CD4-positive, alpha-beta T cell treated with Interferon gamma for 1 hour (primary cell): ENCODE measurements around the gene IGF2BP1.
"Not testable (repeated sequence)": the region's sequence is repeated elsewhere in the genome, so short reads cannot be mapped to it uniquely, and the experiment has no call there.

Experiments used
- DNase-seq: peaks from one replicate; pipeline ENCODE4 v3.0.0-alpha.2; 2020

IGF2BP1 gene

DNA sequence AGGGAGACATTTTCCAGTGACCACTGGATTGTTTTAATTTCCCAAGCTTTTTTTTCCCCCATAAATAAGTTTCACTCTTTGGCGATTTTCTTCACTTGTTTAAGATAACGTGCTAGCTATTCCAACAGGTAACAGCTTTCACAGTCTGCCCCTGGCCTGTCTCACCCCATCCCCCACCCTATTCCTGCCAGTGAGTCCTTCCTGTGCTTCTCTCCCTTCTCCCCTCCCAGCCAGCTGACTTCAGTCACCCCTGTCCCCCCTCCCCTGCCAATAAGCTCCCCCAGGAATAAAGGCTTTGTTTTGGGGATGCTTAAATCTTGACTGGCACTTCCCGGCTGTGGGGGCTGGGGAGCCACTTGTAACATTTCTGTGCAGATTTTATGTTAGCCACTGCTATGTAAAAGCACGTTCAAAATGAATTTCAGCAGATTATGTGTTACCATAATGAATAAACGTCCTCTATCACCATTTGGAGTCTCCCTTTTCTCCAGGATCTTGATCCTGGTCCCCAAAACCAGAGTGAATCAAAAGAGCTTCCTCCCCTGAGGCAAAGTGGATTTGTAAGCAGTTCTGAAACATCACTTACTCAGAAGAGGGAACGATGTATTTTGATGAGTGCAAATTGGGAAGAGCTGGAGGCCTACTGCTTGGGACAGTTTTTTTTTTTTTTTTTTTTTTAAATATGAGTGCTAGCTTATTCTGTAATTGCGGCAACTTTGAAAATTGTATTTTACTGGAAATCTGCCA is 58.2 kb downstream of the IGF2BP1 start:
- DNase-seq: no peak

DNA sequence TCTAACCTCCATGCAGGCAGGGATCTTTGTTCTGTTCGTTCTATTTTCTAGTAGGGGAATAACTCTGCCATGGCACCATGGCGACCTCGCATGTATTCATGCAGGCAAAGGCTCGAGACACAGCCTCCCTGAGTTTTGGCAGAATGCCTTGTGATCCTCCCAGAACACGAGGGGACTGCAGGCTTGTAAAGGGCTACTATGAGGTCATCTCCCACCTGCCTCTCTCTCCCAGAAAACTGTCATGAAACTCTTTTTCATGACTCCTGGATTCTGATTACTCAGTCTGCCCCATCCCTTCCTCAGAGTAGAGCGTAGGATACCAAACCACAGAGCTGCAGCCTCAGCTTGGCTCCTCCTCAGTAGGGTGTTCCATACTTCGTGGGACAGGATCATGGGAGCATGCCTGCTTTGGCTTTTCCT is 64.3 kb downstream of the IGF2BP1 start:
- DNase-seq: no peak

DNA sequence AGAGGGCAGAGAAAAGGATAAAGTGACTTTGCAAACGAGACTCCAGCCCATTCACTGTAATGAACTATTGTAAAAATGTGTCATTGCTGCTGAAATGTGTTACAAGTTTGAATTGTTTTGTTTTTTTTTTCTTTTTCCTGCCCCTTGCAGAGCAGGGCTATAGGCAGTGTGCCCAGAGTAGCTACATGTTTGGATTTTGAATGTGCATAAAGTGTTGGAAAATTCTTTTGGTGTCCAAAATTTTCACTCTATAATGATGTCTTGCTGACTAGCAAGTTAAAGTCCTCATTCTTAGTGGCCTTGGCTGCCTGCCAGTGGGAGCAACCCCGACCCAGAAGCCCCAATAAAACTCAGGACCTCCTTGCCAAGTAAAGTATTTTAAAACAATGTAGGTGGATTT is 66.5 kb downstream of the IGF2BP1 start:
- no peak for DNase-seq

DNA sequence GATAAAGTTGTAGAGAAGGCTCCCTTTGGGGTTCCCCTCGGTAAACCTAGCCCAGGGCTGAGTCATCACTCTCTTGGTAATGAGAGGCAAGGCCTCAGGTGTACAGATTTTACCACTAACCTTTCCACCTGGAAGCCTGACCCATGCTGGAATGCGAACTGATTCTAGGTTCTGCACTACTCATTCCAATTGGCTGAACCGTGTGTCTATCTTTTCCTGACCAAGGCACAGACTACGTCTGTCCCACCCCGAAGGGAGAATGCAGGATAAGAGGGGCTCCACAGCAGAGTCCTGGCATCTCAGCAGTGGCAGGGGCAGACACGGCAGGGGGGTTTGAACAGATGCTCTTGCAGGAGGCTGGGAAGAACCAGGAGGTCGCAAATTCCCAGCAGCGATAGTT is 70.0 kb downstream of the IGF2BP1 start:
- DNase-seq: no peak

DNA sequence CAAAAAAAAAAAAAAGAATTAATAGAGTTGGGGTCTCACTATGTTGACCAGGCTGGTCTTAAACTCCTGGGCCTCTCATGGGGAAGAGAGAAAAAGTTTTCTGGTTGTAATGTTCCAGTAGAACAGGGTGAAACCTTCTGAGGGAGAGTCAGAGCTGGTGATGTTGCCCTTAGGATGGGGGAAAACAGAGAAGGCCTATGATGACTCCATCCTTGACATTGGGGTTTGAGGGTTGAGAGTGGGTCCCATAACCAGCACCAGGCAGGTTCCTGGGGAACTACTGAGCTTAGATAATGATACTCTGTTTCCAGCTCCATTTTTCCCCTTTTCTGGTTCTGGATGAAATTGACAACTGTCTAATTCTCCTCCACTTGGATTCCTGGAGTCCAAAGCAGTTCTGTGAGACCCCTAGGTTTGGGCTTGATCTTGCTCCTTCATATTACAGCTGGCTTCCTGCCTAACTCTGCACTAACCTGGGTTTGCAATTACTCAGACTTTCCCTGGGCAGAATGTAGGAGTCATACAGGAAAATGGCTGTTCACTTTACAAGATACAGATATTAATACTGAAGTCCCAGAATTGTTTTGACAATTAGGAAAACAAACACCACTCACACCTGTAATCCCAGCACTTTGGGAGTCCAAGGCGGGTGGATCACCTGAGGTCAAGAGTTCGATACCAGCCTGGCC is 72.5 kb downstream of the IGF2BP1 start:
- DNase-seq: no peak

DNA sequence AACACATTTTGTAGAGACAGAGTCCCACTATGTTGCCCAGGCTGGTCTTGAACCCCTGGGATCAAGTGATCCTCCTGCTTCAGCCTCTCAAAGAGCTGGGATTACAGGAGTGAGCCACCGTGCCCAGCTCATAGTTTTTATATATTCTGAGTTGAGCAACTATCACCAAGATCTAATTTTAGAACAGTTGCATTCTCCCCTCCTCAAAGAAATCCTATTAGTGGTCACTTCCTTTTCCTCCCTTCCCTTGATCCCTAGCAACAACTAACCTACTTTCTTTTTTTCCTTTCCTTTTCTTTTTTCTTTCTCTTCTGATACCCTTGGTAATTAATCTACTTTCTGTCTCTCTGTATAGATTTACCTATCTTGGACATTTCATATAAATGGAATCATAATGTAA is 73.9 kb downstream of the IGF2BP1 start:
- DNase-seq: no peak

DNA sequence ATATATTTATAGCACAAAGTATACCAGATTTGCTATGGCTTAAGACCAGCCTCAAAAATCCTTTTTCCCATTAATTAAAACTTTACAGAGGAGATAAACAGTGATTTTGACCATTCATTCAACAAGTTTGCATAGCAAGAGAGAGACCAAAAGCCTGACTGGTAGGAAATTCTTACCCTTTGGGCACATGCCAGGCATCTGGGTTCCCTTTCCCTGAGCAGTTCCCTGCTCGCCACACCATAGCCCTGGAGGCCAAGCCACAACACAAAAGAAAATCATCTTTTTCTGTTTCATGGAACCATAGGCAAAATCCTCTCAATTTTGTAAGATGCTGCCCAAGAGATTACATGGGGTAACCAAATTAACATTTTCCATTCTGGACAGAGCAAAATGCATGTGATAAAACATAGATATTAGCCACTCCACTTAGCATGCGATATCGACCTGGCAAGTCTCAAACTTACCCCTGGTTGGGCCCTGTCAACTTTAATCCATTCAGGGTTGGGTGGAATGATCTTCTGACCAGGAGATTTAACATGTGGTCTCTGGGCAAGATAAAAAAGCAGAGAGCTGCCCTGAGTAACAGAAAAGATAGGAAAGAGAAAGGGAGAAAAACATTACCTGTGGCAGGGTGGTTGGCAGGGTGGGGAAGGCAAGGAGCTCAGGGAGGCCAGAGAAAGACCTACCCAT is 77.8 kb downstream of the IGF2BP1 start:
- no peak for DNase-seq

DNA sequence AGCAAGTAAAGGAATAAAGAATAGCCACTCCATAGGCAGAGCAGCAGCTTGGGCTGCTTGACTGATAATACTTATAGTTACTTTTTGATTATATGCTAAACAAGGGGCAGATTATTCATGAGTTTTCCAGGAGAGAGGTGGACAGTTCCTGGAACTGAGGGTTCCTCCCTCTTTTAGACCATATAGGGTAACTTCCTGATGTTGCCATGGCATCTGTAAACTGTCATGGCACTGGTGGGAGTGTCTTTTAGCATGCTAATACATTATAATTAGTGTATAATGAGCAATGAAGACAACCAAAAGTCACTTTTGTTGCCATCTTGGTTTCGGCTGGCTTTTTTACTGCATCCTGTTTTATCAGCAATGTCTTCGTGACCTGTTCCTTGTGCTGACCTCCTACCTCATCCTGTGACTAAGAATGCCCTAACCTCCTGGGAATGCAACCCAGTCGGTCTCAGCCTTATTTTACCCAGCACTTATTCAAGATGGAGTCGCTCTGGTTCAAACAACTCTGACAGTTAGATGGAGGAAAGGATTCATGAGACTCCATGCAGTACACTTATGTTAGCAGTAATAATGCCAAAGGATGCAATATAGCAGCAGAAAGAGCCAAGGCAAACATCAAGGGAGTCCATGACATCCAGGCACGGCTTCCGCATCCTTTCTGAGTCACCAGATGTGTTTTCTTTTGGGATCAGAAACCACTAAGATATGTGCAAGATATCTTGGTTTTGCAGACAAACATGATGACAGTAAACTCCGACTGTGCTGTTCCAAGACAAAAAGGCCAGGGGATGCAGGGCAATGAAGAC is 79.6 kb downstream of the IGF2BP1 start:
- DNase-seq: no peak

DNA sequence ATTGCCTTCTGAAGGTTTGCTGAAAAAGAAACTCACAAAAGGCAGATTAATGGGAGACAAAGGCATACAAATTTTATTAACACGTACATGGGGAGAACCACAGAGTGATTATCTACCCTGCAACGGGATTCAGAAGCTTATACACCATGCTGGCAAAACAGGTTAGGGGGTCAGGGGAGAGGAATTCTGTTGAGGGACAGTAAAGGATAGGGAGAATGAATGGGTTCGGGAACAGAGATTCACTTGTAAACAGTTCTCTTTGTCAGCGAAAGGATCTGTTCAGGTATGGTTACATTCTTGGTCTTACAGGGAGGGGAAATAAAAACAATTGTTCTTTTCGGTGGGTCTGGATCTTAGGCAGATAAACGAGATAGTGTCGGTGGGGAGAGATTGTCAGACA is 81.1 kb downstream of the IGF2BP1 start:
- DNase-seq: no peak

DNA sequence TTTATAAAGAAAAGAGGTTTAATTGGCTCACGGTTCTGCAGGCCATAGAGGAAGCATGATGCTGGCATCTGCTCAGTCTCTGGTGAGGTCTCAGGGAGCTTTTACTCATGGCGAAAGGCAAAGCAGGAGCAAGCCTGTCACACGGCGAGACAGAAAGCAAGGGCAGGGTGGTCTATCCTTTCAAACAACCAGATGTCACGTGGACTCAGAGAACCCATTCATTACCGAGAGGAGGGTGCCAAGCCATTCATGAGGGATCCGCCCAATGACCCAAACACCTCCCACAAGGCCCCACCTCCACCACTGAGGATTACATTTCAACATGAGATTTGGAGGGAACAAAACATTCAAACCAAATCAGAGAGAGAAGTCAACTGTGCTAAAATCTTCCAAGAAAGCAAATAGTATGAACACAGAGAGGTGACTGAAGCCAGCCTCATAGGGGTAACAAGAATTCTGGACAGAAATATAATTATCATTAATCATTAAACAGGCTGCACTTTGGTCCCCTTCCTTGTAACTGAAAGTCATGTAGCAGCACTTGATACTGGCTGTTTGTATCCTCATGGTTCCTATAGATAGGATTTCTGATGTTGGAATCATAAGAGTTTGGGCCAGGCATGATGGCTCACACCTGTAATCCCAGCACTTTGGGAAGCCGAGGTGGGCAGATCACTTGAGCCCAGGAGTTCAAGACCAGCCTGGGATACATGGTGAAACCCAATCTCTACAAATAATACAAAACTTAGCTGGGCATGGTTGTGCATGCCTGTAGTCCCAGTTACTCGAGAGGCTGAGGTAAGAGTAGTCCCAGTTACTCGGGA is 82.9 kb downstream of the IGF2BP1 start:
- DNase-seq: no peak

DNA sequence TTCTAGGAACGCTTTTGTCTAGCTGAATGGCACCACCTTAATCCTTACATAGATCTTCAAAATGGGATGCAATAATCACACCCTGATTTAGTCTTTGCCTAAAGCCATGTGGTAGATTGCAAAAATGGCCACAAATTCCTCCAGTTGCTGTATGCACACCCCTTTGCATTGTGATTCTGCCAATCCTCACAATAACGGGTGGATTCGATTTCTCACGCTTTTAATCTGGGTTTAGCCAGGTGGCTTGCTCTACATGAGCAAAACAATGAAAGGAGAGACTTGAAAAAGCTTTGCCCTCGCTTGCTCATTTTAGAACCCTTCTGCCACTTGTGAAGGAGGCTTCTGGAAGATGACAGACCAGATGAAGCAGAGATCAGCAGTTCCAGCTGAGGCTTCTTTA is 85.0 kb downstream of the IGF2BP1 start:
- no peak for DNase-seq

DNA sequence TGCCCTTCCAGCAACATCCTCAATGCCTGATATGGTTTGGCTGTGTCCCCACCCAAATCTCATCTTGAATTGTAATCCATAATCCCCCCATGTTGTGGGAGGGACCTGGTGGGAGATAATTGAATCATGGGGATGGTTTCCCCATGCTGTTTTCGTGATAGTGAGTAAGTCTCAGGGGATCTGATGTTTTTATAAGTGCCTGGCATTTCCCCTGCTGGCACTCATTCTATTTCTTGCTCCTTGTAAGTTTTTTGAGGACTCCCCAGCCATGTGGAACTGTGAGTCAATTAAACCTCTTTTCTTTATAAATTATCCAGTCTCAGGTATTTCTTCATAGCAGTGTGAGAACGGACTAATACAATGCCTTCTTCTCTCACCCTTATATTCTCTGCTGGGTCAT is 87.9 kb downstream of the IGF2BP1 start:
- DNase-seq: not testable (repeated sequence)

DNA sequence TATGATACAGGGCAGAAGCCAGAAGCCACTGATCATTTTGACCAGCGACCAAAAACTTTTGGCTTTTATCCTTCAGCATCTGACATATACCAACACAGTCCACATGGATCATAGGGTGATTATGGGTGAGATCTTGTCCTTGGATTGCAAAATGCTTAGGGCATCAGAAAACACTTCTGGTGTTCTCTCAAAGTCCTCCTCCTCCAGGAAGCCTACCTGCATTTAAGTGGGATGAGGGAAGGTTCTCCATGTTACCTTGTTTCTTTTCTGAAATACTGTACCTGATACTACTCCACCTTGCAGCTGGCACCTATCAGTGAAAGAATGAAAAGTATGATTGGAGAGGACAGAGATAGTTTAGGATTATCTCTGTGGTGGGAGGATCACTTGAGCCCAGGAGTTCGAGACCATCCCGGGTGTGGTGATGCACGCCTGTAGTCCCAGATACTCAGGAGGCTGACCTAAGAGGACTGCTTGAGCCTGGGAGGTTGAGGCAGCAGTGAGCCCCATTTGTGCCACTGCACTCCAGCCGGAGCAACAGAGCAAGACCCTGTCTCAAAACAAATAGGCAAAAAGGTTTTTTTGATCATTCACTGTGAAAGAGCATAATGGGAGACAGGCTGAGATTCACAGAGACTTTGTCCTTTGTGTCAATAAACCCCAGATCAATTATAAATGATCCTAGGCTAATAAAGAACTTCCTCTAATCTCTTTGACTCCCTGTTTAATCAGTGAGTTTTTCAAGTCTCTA is 88.6 kb downstream of the IGF2BP1 start:
- DNase-seq: no peak

DNA sequence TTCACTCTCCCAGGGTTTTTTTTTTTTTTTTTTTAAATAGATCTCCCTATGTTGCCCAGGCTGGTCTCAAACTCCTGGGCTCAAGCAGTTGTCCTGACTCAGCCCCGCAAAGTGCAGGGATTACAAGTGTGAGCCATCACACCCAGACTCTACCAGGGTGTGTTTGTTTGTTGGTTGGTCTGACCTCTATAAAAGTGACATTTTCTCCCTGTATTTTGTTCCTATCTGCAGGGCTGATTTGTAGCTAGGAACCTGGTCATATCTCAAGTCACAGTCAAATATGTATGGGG is 89.1 kb downstream of the IGF2BP1 start:
- DNase-seq: no peak

DNA sequence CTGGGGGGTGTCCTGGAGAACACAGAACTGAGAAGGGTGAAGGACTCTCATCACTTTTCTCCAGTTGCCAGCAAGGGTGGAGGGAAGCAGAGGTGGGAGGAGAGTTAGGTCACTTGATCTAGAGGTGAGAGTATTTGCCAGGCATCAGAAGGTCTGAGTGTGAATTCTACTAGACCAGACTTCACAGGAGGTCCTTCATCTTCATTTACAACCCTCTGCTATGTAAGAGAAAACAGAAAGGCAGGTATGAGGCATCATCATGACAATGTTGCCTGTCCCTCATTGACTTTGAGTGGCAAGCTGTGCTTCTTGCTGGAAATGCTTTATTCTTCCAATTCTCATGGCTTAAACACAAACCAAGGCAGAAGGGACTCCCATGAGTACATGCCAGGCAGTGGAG is 89.5 kb downstream of the IGF2BP1 start:
- no peak for DNase-seq

DNA sequence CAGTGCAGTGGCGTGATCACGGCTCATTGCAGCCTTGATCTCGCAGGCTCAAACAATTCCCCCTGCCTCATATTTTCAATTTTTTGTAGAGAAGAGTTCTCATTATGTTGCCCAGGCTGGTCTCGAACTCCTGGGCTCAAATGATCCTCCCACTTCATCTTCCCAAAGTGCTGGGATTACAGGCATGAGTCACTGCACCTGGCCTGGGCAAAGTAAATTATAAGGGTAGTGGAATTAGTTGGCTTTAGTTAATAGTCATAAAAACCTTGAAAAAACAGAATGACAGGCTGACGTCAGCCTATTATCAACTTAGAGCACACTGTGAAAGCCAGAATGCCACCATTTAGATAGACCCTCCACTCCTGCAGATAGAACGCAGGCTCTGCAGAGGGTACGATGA is 91.9 kb downstream of the IGF2BP1 start:
- no peak for DNase-seq

DNA sequence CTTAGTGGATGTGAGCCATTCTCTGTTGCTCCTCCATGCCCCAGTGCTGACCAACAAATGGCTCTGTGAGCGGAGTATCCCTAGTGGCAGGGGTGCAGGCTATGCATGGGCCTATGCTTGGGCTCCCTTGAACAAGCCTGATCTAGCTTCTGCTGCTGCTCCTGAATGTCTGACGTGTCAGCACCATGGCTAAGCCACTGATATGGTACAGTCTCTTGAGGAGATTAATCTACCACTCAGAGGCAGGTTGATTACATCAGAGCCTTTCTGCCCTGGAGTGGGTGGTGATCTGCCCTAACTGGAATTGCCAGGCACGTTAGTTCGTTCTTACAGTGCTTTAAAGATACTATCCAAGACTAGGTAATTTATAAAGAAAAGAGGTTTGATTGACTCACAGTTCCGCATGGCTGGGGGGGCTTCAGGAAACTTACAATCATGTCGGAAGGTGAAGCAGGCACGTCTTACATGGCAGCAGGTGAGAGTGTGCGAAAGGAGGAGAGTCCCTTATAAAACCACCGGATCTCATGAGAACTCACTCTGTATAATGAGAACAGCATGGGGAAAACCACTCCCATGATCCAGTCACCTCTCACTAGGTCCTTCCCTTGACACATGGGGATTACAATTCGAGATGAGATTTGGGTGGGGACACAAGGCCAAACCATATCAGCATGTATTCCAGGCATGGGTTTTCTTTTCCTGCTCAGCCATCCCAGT is 93.9 kb downstream of the IGF2BP1 start:
- no peak for DNase-seq

DNA sequence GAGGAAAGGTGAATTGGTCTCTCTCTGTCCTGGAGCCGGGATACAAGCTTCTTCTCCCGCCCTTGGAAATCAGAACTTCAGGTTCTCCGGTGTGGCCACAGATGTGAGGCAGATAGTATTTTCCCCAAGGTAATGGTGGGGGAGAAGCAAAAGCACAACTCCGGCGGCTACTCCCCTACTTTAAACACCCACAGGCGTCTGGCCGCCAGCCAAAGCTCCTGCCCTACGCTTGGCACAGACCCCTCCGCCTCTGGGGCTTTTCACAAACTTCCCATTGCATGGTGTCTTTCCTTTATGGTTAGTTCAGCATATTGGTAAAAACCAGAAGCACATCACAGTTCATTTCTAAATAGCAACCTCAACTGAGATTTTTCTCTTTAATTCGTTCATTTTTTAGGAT is 95.9 kb downstream of the IGF2BP1 start:
- DNase-seq: no peak

DNA sequence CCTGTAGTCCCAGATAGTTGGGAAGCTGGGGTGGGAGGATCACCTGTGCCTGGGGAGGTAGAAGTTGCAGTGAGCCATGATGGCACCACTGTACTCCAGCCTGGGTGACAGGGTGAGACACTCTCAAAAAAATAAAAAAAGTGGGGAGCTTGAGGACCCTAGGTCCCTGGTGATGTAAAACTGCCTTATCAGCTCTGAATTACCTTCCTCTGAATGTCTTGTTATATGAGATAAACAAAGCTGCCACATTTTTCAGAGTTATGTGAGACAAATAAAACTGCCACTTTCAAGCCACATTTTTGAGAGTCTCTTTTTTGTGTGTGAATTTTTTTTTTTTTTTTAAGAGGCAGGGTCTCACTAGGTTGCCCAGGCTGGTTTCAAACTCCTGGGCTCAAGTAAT is 103.4 kb downstream of the IGF2BP1 start:
- DNase-seq: no peak

DNA sequence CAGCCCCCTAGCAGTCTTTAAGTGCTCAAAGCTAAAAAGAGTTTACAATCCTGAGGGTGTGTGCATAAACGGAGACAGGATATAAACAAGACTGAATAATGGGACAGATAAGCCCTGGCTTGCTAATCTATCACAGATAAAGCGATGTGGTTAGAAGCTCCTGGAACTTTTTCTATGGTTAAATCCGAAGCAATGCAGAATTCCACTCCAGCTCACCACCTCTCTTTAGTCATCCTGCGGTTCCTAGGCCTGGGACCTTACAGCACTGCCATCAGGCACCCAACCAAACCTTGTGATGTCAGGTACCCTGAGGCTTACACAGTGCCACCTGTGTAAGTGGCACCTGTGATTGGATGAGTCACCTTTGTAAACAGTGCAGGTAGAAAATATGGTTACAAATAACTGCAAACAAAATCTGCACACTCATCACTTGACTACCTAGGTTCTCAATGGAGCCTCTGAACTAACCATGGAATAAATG is 103.9 kb downstream of the IGF2BP1 start:
- no peak for DNase-seq

DNA sequence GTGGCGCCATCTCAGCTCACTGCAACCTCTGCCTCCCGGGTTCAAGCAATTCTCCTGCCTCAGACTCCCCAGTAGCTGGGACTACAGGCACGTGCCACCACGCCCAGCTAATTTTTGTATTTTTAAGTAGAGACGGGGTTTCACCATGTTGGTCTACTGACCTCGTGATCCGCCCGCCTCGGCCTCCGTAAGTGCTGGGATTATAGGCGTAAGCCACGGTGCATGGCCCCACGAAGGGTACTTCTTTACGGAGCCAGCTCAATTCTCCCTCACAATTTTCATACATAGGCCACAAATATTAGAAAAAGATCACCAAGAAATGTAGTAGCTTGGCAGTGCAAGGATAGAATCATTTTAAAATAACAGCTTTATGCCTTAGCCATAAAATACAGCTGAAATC is 106.2 kb downstream of the IGF2BP1 start:
- DNase-seq: not testable (repeated sequence)
